HG03460 (cell line): ENCODE data around the gene HELT.
"Not testable (repeated sequence)": the region's sequence is repeated elsewhere in the genome, so short reads cannot be mapped to it uniquely, and the experiment has no call there.

ENCODE experiments used
- ATAC-seq: cut with Tn5 transposase; IDR thresholded peaks from one replicate; pipeline ENCODE4 v1.9.1; 2021; ENCODE audit not compliant: unreplicated experiment

HELT gene, protein sequence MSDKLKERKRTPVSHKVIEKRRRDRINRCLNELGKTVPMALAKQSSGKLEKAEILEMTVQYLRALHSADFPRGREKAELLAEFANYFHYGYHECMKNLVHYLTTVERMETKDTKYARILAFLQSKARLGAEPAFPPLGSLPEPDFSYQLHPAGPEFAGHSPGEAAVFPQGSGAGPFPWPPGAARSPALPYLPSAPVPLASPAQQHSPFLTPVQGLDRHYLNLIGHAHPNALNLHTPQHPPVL

GRCh38 chr4:185017964-185018772 lies at the start of gene HELT:
Gene HELT (plus strand): TSS chr4:185018490. CDS start chr4:185018929, 439 bp downstream.
- no peak for ATAC-seq

DNA sequence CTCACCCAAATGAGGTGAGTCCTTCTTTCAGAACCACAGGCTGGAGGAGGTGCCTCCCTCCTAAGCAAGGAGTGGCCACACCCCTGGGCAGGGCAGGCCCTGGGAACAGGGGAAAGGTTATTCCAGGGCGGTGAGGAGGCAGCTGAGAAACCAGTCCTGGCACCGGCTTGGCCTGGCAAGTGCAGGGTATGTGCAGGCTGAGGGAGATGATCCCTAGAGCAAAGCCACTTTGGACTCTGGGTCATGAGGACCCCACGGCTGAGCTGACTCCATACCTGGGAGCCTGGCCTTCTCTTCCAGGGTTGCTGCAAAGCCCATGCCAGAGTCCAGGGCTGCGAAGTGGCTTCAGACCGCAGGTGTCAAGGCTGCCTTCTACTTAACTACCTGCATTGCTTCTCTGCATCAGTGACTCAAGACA lies 49.5 kb upstream of the HELT start:
- no peak for ATAC-seq

GRCh38 chr4:184969610-184970009 lies 48.7 kb upstream of the HELT start:
- ATAC-seq: no peak

- ATAC-seq: no peak
Measured at GRCh38 chr4:184972991-184973390, 45.3 kb upstream of the HELT start.

- not testable (repeated sequence) for ATAC-seq
Measured at GRCh38 chr4:184976348-184976747, 41.9 kb upstream of the HELT start.

DNA sequence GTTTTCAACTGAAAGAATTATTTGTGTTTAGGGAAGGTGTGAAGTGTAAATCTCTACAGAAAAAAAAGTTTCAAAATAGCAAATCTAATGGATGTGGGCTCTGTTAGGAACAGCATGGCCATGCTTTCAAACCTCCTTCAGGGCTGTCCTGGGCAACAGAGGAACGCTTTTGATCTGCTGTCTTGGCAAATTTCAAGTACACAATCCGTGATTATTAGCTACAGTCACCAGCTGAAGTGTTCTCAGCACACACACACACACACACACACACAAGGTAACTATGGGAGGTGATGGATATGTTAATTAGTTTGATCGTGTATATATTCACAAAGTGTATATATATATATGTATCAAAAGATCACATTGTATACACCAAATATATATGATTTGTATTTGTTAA lies 40.5 kb upstream of the HELT start:
- no peak for ATAC-seq

DNA sequence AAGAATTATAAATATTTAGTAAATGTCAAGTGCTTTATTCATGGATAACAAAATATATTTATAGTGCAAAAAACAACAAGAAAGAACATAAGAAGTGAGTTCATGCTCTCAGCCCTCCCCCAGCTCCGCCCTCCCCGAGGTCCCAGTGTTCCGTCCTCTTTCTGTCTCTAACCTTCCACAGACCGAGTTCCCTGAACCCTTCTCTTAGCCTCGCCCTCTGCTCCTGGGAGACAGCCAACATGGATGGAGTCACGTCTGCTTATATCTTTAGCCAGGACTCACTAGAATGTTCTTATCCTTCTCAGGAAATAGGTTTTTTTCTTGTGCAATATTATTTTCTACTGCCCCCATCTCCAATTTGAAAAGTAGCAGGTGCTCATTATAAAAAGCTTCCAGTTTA lies 40.1 kb upstream of the HELT start:
- ATAC-seq: no peak

- no peak for ATAC-seq
Measured at GRCh38 chr4:184979461-184980124, 38.7 kb upstream of the HELT start.

GRCh38 chr4:184980261-184980660 lies 38.0 kb upstream of the HELT start:
- ATAC-seq: no peak

DNA sequence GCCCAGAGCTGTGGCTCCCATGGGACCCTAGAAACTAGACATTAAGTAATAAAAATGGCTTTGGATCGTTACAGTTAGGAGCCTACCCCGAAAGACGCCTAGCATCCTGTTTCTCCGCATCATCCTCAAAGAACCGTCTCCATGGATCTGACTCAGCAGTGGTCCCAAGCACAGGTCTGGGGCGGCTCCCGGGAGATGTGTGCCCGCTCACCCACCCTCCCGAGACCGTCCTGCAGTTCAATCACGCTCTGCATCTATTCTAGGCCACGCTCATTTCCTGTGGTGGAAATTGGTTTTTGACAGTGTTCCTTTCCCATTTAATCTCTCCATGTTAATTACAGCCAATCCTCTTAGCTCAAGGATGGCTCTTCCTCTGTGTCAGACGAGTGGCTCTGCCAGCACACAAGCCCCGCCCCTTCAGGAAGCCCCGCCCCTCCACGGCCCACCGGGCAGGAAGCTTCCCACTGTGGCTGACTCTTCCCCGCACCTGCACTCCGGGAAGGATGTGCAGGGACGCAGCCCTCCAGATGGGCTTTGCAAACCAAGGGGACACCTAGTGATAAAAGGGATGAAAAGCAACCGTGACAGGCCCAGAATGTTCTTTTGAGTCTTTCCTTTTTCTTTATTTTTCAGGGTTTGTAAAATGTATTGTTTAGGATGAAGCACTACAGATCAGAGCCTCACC lies 34.5 kb upstream of the HELT start:
- peak; percentile 70 for ATAC-seq

DNA sequence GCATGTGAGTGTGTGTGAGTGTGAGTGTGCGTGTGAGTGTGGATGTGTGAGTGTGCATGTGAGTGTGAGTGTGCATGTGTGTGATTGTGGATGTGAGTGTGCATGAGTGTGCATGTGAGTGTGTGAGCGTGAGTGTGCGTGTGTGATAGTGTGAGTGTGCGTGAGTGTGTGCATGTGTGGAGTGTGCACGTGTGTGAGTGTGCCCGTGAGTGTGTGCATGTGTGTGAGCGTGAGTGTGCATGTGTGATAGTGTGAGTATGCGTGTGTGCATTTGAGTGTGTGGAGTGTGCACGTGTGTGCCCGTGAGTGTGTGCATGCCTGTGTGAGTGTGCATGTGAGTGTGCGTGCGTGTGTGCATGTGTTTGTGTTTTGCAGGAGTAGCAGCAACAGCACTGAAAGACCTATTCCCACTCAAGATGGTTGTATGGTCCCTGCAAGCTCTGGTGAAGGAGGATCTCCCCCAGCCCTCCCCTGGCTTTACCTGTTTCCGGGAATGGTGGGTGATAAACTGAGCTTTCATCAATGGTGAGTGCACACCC lies 30.7 kb upstream of the HELT start:
- ATAC-seq: no peak

DNA sequence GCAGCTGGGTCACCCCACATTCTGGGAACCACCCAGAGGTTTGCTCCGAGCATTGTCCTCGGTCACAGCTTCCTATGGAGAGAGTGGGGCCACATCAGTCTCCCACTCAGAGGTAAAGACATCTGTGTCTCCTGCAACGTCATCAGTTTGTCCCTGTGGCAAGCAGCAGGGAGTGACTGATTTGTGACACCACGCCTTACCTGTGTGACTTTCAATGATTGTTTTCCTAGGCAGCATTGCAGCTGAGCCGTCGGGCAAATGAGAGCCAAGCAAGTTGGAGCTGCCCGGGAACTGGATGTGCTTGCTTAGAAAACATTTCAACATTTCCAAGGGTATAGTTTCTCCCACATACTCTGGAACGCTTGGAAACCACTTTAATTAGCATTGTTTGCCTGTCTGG lies 29.7 kb upstream of the HELT start:
- ATAC-seq: no peak

DNA sequence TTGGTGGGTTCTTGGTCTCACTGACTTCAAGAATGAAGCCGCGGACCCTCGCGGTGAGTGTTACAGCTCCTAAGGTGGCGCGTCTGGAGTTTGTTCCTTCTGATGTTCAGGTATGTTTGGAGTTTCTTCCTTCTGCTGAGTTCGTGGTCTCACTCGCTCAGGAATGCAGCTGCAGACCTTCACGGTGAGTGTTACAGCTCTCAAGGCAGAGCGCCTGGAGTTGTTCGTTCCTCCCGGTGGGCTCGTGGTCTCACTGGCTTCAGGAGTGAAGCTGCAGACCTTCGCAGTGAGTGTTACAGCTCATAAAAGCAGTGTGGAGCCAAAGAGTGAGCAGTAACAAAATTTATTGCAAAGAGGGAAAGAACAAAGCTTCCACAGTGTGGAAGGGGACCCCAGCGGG lies 29.0 kb upstream of the HELT start:
- not testable (repeated sequence) for ATAC-seq

DNA sequence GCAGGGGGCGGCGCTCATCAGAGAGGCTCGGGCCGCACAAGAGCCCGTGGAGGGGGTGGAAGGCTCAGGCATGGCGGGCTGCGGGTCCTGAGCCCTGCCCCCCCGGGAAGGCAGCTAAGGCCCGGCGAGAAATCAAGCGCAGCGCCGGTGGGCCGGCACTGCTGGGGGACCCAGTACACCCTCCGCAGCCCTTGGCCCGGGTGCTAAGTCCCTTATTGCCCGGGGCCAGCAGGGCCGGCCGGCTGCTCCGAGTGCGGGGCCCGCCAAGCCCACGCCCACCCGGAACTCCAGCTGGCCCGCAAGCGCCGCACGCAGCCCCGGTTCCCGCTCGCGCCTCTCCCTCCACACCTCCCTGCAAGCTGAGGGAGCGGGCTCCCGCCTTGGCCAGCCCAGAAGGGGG lies 28.2 kb upstream of the HELT start:
- ATAC-seq: not testable (repeated sequence)

DNA sequence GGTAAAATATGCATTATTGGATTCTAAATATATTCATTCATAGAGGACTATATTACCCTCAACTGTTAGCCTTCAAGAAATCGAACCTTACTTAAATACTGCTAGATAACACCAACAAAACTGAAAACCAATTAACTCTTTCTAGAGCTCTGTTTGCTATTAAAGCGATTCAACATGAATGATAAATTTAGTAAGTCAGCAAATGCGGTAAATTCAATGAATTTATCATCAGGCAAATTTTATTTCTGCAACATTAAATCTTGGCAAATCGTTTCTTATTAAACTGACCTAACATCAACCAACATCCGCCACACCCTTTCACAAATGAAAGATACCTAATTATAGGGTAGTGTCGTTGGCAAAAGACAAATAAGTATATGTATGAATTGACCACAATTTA lies 26.4 kb upstream of the HELT start:
- no peak for ATAC-seq

- ATAC-seq: no peak
Measured at GRCh38 chr4:184992422-184992821, 25.9 kb upstream of the HELT start.

DNA sequence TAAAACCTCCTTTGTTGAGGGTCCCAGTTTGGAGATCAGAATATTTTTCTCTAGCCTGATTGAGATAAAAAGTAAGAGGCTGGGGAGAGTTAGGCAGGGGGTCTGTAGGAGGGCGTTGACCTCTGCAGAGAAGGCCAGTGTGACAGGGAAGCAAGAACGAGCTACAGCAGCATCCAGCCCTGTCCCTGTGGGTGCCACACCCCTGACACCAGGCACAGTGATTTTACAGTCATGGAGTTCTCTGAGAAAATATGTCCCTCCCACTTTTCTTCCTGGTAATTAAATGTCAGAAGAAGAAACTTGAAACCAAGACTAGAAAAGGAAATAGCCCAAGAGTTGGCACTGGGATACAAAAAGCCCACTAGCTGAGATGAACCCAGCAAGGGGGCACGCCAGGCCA lies 25.0 kb upstream of the HELT start:
- no peak for ATAC-seq

DNA sequence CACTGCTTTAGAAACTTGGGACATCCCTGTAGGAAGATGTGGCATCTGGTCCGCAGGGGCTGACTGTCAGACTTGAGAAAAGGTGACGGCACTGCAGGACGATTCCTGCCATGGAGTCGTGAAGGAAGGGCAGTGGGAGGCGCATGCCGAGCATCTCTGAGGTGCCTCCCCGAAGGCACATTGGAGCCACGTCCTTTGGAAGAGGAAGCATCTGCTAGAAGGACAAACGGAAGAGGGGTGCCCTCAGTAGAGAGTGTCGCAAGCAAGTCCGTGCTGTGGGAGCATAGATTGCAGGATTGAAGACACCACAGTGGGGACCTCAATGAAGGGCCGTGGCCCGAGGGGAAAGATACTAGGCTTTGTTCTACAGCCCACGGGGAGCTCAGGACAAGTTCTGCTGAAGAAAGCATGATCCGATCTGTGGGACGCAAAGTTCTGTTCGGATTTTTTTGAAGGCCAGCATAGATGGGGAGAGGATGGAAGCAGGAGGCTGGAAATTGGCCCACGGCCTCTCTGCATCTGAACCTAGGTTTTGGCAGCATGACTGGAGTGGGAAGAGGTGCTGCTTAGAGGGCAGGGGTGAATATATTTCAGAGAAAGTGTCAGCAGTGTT lies 24.2 kb upstream of the HELT start:
- ATAC-seq: no peak

DNA sequence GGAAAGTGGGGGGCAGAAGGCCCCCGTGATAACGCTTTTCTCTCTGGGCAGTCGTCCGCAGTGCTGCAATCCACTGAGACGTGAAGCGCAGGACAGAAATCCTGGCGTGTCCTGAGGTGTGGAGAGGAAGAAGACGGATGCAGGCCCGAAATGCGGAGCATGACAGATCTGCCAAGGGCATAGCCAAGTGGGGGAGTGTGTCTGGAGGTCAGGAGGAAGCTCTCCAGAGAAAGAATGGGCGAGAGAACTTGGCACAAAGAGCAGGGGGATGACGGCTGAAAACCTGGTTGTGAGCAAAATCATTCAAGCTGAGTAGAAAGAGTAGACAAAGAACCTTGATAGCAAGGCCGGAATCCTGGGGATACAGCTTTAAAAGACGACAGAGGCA lies 23.7 kb upstream of the HELT start:
- ATAC-seq: no peak

DNA sequence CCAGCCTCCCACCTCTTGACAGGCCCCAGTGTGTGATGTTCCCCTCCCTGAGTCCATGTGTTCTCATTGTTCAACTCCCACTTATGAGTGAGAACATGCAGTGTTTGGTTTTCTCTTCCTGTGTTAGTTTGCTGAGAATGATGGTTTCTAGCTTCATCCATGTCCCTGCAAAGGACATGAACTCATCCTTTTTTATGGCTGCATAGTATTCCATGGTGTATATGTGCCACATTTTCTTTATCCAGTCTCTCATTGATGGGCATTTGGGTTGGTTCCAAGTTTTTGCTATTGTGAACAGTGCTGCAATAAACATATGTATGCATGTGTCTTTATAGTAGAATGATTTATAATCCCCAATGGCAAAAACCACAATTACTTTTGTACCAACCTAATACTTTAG lies 20.6 kb upstream of the HELT start:
- not testable (repeated sequence) for ATAC-seq

DNA sequence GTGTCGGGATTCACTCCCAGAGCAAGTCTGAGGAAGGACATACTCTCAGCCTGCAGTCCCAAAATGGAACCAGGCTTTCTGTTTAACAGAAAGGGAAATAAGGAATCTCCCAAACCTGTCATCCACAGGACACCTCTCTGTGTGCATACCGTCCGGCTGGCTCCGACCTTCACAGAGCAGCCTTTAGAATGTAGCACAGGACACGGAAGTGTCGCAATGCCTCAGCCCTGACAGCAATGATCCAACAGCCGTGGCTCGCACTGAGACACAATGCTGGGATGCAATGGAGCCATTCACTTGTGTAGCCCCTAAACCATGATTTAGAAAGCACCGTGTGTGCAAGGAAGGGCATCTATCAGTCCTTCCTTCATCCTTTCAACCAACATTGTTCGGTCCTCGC lies 15.5 kb upstream of the HELT start:
- ATAC-seq: no peak
